HEK293 (cell line): ENCODE data around the gene L3HYPDH.

Source experiments
- CTCF ChIA-PET: fragments of 350-600 bp; formaldehyde crosslinking; extraction: SDS; loops from one replicate; lab custom pipeline; 2021; ENCODE audit warnings: antibody characterized with exemption; lab: Yijun Ruan, JAX
- POLR2A ChIA-PET: fragments of 300-600 bp; formaldehyde crosslinking; extraction: SDS; loops from one replicate; lab custom pipeline; 2020; ENCODE audit warnings: antibody characterized with exemption, inconsistent platforms; lab: Yijun Ruan, JAX
- H3K27ac ChIP-seq: fragments of 200-500 bp; sonication (Bioruptor generic); 2 replicates; pipeline ENCODE4 v1.5.1; 2014; ENCODE audit warnings: low read depth, low read length, control low read depth, inconsistent platforms; ENCODE audit errors: extremely low read depth
- H3K36me3 ChIP-seq, 2 experiments: fragments of 200-500 bp in 1 of 2; sonication (Bioruptor generic) in 1 of 2; 1 replicate in 1 of 2; 2 replicates in 1 of 2; pipeline ENCODE4 v1.5.1; 2014 to 2017; ENCODE audit warnings: inconsistent platforms in 2 of 2, low read length in 2 of 2; ENCODE audit not compliant: control insufficient read depth in 2 of 2, insufficient read depth in 1 of 2
- H3K4me1 ChIP-seq: fragments of 200-500 bp; sonication (Bioruptor generic); 2 replicates; pipeline ENCODE4 v1.5.1; 2014; ENCODE audit warnings: mild to moderate bottlenecking, low read length, inconsistent platforms; ENCODE audit not compliant: control insufficient read depth, insufficient read depth
- H3K4me3 ChIP-seq: 2 replicates; pipeline ENCODE4 v1.5.1; 2011; ENCODE audit warnings: low read depth, mild to moderate bottlenecking, control low read depth, low read length, moderate library complexity
- H3K9me3 ChIP-seq: fragments of 200-500 bp; sonication (Bioruptor generic); 2 replicates; pipeline ENCODE4 v1.5.1; 2014; ENCODE audit warnings: low read depth, low read length, inconsistent platforms; ENCODE audit not compliant: control insufficient read depth, insufficient read depth
- GFI1B ChIP-seq: fragments of 450-650 bp; formaldehyde crosslinking; IDR thresholded peaks from 2 replicates; pipeline ENCODE4 v1.5.1; 2016; ENCODE audit warnings: missing biosample characterization, missing genetic modification characterization
- KLF7 ChIP-seq: fragments of 450-650 bp; formaldehyde crosslinking; IDR thresholded peaks from 2 replicates; pipeline ENCODE4 v1.5.1; 2016; ENCODE audit warnings: missing biosample characterization, missing genetic modification characterization, borderline replicate concordance
- SP2 ChIP-seq: fragments of 450-650 bp; formaldehyde crosslinking; IDR thresholded peaks from 2 replicates; pipeline ENCODE4 v1.5.1; 2016; ENCODE audit warnings: missing biosample characterization, missing genetic modification characterization
- ZBTB44 ChIP-seq: fragments of 450-650 bp; IDR thresholded peaks from 2 replicates; pipeline ENCODE4 v1.5.1; 2018; ENCODE audit warnings: missing biosample characterization, mild to moderate bottlenecking, missing genetic modification characterization
- ZNF148 ChIP-seq: fragments of 450-650 bp; formaldehyde crosslinking; IDR thresholded peaks from 2 replicates; pipeline ENCODE4 v1.5.0; 2017; ENCODE audit warnings: missing biosample characterization, missing genetic modification characterization, borderline replicate concordance
- ZNF19 ChIP-seq: fragments of 450-650 bp; formaldehyde crosslinking; IDR thresholded peaks from 2 replicates; pipeline ENCODE4; 2016; ENCODE audit warnings: missing biosample characterization, missing genetic modification characterization, low read depth
- ZNF311 ChIP-seq: fragments of 450-650 bp; formaldehyde crosslinking; IDR thresholded peaks from 2 replicates; pipeline ENCODE4 v1.5.1; 2017; ENCODE audit warnings: missing biosample characterization, missing genetic modification characterization, borderline replicate concordance
- TF ChIP-seq, protein P1 (sequence below): IDR thresholded peaks from 2 replicates; pipeline ENCODE4 v1.6.1; 2011; ENCODE audit warnings: mild to moderate bottlenecking, low read depth, low read length, borderline replicate concordance
- TF ChIP-seq, protein P2 (sequence below): fragments of 450-650 bp; formaldehyde crosslinking; IDR thresholded peaks from 2 replicates; pipeline ENCODE4 v1.5.1; 2016; ENCODE audit warnings: missing biosample characterization, missing genetic modification characterization, low read depth
- TF ChIP-seq, protein P3 (sequence below): fragments of 450-650 bp; formaldehyde crosslinking; IDR thresholded peaks from 2 replicates; pipeline ENCODE4 v1.5.1; 2017; ENCODE audit warnings: missing biosample characterization, missing genetic modification characterization

L3HYPDH gene

DNA sequence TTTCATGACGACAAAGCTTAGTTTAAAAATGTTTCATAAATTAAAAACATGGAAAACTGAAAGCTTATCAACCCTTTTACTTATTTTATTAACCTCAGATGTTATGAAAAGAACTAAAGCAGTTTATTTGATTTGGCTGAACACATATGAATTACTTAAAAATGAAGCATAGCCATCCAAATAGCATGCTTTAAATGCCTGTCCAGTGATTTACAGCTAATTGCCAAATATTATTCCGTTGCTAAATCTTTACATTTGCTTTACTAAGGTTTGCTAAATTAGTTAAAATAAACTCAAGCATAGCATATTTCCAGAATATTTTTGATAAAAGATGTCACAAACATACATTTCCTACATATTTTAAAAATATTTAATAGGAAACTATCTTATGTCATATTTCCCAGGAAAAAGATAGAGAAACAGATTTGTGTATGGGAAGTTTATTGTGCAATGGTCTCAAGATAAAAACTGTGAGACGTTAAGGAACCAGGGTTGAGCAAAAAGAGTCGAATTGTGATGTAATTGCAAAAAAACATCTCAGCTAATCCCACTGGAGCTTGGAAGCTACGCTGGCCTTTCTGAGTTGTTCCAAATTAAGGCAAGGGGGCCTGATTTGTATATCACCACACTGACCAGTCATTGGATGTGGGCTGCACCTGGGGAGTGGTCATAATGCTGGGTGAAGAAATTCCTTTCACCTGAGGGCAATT lies 44.8 kb downstream of the L3HYPDH start:
- Histone ChIP-seq H3K4me1 (no peaks in the 10 kb centered on the region), H3K27ac (no peak overlapping the region), H3K36me3 (no peaks in the 10 kb centered on the region; a peak in 1 of 3 replicates), H3K4me3 (no peak overlapping the region), H3K9me3 (no peaks in the 10 kb centered on the region)
- POLR2A ChIA-PET, result interaction anchor here (0.7 kb wide), 1 partner anchor 314 kb away, joined by 3 read pairs; no protein-coding TSS in a partner anchor
- TF ChIP-seq ZBTB44 (tag by site-specific recombination) (no peak), ZNF311 (tag by site-specific recombination) (no peak)
- TF ChIP-seq, protein P1, sequence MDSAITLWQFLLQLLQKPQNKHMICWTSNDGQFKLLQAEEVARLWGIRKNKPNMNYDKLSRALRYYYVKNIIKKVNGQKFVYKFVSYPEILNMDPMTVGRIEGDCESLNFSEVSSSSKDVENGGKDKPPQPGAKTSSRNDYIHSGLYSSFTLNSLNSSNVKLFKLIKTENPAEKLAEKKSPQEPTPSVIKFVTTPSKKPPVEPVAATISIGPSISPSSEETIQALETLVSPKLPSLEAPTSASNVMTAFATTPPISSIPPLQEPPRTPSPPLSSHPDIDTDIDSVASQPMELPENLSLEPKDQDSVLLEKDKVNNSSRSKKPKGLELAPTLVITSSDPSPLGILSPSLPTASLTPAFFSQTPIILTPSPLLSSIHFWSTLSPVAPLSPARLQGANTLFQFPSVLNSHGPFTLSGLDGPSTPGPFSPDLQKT, result no peak
- CTCF ChIA-PET, result interaction anchor here (0.6 to 1.5 kb wide), 5 partner anchors 14 to 315 kb away, joined by 3 to 6 read pairs (median 4); no protein-coding TSS in a partner anchor

- H3K27ac ChIP-seq, result no peak overlapping the region
- no peak overlapping the region for H3K4me3 ChIP-seq
- TF ChIP-seq ZNF19 (tag by site-specific recombination) (no peak), SP2 (no peak), KLF7 (tag by site-specific recombination) (no peak), GFI1B (tag by site-specific recombination) (no peak), ZNF148 (no peak)
- TF ChIP-seq, protein P2, sequence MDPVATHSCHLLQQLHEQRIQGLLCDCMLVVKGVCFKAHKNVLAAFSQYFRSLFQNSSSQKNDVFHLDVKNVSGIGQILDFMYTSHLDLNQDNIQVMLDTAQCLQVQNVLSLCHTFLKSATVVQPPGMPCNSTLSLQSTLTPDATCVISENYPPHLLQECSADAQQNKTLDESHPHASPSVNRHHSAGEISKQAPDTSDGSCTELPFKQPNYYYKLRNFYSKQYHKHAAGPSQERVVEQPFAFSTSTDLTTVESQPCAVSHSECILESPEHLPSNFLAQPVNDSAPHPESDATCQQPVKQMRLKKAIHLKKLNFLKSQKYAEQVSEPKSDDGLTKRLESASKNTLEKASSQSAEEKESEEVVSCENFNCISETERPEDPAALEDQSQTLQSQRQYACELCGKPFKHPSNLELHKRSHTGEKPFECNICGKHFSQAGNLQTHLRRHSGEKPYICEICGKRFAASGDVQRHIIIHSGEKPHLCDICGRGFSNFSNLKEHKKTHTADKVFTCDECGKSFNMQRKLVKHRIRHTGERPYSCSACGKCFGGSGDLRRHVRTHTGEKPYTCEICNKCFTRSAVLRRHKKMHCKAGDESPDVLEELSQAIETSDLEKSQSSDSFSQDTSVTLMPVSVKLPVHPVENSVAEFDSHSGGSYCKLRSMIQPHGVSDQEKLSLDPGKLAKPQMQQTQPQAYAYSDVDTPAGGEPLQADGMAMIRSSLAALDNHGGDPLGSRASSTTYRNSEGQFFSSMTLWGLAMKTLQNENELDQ (tag by site-specific recombination), result no peak
- TF ChIP-seq, protein P3, sequence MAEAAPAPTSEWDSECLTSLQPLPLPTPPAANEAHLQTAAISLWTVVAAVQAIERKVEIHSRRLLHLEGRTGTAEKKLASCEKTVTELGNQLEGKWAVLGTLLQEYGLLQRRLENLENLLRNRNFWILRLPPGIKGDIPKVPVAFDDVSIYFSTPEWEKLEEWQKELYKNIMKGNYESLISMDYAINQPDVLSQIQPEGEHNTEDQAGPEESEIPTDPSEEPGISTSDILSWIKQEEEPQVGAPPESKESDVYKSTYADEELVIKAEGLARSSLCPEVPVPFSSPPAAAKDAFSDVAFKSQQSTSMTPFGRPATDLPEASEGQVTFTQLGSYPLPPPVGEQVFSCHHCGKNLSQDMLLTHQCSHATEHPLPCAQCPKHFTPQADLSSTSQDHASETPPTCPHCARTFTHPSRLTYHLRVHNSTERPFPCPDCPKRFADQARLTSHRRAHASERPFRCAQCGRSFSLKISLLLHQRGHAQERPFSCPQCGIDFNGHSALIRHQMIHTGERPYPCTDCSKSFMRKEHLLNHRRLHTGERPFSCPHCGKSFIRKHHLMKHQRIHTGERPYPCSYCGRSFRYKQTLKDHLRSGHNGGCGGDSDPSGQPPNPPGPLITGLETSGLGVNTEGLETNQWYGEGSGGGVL (tag by site-specific recombination), result no peak
- no peaks in the 10 kb centered on the region; a peak in 1 of 3 replicates for H3K36me3 ChIP-seq
- H3K4me1 ChIP-seq, result no peaks in the 10 kb centered on the region
- ChIA-PET CTCF (interaction anchor here (1.4 to 1.5 kb wide), 2 partner anchors 309 to 312 kb away, joined by 5 to 6 read pairs; no protein-coding TSS in a partner anchor), POLR2A (no interaction called here)
- no peaks in the 10 kb centered on the region for H3K9me3 ChIP-seq
Measured at GRCh38 chr14:59438195-59438647, 46.0 kb downstream of the L3HYPDH start.
